Erythroblast (primary cell): ENCODE results near the gene PADI4.

Experiments used
- GATA1 ChIP-seq: IDR thresholded peaks from 2 replicates; pipeline ENCODE4 v1.6.1; 2011; ENCODE audit warnings: low read depth, mild to moderate bottlenecking, control low read depth, low read length, moderate library complexity
- POLR2A ChIP-seq: IDR thresholded peaks from 2 replicates; pipeline ENCODE4 v1.6.1; 2011; ENCODE audit warnings: mild to moderate bottlenecking, low read length

- TF ChIP-seq POLR2A = no peak
- TF ChIP-seq GATA1 = no peak
These were observed 67.7 kb downstream of the PADI4 start for GRCh38 chr1:17375651-17376050.
